Choroid plexus epithelial cell (primary cell): ENCODE measurements around the gene TUBGCP2.

Experiments
- DNase-seq: peaks from one replicate; pipeline ENCODE4 v3.0.0-alpha.2; 2010; ENCODE audit warnings: low read depth
- H3K4me3 ChIP-seq: 2 replicates; pipeline ENCODE4 v1.5.1; 2011; ENCODE audit warnings: low read depth, mild to moderate bottlenecking, control low read depth, low read length, moderate library complexity
- TF ChIP-seq, protein P1 (sequence below): conservative IDR thresholded peaks from 2 replicates; pipeline ENCODE4 v1.5.1; 2011; ENCODE audit warnings: low read depth, mild to moderate bottlenecking, control low read depth, inconsistent platforms, low read length, moderate library complexity

The TUBGCP2 gene

DNA sequence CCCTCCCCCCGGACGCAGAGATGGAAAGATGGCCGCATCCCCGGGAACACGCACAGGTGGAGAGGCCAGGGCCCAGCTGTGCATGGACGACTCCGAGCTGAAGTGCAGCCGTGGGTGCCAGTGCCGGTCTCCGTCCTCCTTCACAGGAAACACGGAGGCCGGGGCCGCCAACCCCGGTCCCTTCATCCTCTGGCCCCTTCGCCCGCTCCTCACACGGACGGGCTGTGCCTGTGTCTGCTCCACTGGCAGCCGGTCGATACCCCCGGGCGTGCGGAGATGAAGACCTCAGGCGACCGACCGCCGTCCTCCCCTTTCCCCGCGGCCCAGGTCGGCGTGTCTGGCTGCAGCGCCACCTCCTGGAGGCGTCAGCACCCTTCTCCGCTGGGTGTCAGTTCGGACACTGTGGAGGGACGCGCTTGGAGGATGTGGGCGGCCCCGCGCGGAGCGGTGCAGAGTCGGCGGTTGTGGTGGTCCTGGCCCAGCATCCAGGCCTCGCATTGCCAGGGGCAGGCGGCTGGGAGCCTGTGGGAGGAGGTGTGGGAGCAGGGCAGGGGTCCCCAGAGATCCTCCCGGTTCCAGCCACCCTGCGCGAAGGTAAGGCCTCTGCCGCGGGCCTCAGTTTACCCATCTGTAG, 9.9 kb upstream of the TUBGCP2 start:
- peak overlapping the region; percentile 52 for H3K4me3 ChIP-seq
- peak; percentile 60 for DNase-seq

DNA sequence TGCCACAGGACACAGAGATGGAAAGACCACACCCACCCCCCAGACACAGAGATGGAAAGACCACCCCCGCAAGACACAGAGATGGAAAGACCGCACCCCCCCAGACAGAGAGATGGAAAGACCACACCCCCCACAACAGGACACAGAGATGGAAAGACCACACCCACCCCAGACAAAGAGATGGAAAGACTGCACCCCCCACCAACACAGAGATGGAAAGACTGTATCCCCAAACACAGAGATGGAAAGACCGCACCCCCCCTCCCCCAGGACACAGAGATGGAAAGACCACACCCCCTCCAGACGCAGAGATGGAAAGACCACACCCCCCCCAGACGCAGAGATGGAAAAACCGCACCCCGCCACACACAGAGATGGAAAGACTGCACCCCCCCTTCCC, 8.1 kb upstream of the TUBGCP2 start:
- TF ChIP-seq, protein P1, sequence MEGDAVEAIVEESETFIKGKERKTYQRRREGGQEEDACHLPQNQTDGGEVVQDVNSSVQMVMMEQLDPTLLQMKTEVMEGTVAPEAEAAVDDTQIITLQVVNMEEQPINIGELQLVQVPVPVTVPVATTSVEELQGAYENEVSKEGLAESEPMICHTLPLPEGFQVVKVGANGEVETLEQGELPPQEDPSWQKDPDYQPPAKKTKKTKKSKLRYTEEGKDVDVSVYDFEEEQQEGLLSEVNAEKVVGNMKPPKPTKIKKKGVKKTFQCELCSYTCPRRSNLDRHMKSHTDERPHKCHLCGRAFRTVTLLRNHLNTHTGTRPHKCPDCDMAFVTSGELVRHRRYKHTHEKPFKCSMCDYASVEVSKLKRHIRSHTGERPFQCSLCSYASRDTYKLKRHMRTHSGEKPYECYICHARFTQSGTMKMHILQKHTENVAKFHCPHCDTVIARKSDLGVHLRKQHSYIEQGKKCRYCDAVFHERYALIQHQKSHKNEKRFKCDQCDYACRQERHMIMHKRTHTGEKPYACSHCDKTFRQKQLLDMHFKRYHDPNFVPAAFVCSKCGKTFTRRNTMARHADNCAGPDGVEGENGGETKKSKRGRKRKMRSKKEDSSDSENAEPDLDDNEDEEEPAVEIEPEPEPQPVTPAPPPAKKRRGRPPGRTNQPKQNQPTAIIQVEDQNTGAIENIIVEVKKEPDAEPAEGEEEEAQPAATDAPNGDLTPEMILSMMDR: no peak
- H3K4me3 ChIP-seq: no peak overlapping the region
- no peak for DNase-seq

More for the DNA sequence above, 9.9 kb upstream of the TUBGCP2 start:
- TF ChIP-seq, protein P1: peak; percentile 84

DNA sequence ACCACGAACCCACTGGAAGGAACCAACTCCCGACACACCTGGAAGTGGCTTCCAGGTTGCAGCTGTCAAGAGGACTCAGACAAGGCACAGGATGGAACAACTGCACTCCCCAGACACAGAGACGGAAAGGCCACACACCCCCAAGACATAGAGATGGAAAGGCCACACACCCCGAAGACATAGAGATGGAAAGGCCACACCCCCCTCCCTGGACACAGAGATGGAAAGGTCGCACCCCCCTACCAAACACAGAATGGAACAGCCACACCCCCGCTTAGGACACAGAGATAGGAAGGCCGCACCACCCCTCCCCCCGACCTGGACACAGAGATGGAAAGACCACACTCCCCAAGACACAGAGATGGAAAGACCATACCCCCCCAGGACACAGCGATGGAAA, 7.6 kb upstream of the TUBGCP2 start:
- DNase-seq: no peak
- TF ChIP-seq, protein P1: no peak

DNA sequence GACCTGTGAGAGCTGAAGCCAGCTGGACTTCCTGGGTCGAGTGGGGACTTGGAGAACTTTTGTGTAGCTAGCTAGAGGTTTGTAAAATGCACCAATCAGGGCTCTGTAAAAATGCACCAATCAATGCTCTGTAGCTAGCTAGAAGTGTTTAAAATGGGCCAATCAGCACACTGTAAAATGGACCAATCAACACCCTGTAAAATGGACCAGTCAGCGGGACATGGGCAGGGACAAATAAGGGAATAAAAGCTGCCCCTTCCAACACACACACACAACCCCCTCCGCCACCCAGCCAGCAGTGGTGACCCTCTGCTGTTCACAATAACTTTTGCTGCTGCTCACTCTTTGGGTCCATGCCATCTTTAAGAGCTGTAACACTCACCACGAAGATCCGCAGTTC, 7.2 kb upstream of the TUBGCP2 start:
- DNase-seq: peak; percentile 30
- TF ChIP-seq, protein P1: no peak
- no peak overlapping the region for H3K4me3 ChIP-seq

More for the DNA sequence above, 7.6 kb upstream of the TUBGCP2 start:
- no peak overlapping the region for H3K4me3 ChIP-seq

DNA sequence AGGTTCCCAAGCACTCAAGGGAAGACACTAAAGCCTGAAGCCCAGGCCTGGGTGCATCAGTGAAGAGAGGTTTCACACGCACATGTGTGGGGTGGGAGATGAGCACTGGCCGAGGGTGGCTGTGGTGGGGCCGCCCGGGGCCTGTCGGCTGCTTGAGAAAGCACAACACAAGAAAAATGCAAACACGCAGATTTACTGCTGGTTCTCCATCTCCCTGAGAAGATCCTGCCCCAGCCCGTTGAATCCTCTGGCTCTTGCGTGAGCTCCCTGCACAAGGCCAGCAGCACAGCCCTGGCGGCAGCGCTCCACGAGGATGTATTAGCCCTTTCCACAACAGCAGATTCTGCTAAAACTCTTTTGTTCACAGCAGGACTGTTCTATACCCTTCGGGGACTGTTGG, 6.2 kb upstream of the TUBGCP2 start:
- H3K4me3 ChIP-seq: no peak overlapping the region
- no peak for DNase-seq
- TF ChIP-seq, protein P1: no peak

DNA sequence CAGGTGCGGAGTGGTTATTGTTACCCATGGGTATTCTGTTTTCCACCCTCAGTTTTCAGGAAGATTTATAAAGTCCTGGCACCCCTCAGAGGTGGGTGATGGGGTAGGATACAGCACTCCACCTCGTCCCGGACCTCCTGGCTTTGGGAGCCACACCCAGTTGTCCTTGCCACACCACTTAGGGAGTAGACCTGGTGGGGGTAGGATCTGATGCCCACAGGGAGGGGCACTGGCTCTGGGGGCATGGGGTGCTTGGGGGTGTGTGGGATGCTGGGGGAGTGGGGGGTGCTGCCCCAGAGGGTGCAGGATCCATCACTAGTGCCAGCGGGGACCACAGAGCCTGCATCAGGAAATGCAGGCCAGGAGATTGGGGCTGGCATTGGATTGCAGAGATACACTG, 4.5 kb upstream of the TUBGCP2 start:
- no peak for DNase-seq
- TF ChIP-seq, protein P1: no peak
- H3K4me3 ChIP-seq: no peak overlapping the region

DNA sequence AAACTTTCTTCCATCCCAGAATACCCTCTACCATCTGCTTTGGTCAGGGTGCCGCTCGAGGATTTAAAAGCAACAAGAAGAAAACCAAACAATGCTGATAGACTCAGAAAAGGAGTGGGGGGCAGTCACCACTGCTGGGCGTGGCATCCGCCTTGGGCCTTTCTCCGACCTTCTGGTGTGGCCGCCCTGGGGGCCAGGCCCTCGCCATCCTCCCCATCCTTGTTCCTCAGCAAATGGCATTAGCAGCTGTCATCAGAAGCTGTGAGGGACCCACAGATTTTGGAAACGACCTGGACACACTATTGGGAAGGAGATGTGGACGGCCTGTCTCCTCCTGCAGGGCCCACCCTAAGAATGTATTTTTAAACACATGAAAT, 4.1 kb upstream of the TUBGCP2 start:
- DNase-seq: no peak
- no peak overlapping the region for H3K4me3 ChIP-seq
- TF ChIP-seq, protein P1: no peak
